NCI-H446 treated with DMSO at 0.1 percent for 48 hours (cell line): ENCODE measurements around the gene TNKS2.
"Not testable (repeated sequence)": the region's sequence is repeated elsewhere in the genome, so short reads cannot be mapped to it uniquely, and the experiment has no call there.

Source experiments
- DNase-seq: peaks from one replicate; lab custom pipeline; 2025; lab: John Stamatoyannopoulos, UW

Gene TNKS2

GRCh38 chr10:91865562-91866081, 67.4 kb downstream of the TNKS2 start:
- DNase-seq: no peak

GRCh38 chr10:91875156-91875555, 76.9 kb downstream of the TNKS2 start:
- DNase-seq: no peak

- no peak for DNase-seq
Observed at GRCh38 chr10:91875779-91876178, 77.6 kb downstream of the TNKS2 start.

GRCh38 chr10:91879515-91880170, 81.4 kb downstream of the TNKS2 start:
- DNase-seq: peak; percentile 15

- no peak for DNase-seq
Observed at GRCh38 chr10:91880310-91880709, 82.1 kb downstream of the TNKS2 start.

GRCh38 chr10:91883549-91884444, 85.6 kb downstream of the TNKS2 start:
- no peak for DNase-seq

GRCh38 chr10:91884536-91884935, 86.3 kb downstream of the TNKS2 start:
- no peak for DNase-seq

- DNase-seq: no peak
Observed at GRCh38 chr10:91885362-91886079, 87.3 kb downstream of the TNKS2 start.

GRCh38 chr10:91886954-91887271, 88.7 kb downstream of the TNKS2 start:
- DNase-seq: no peak

- no peak for DNase-seq
Observed at GRCh38 chr10:91887272-91888076, 89.2 kb downstream of the TNKS2 start.

- DNase-seq: no peak
Observed at GRCh38 chr10:91891125-91892001, 93.1 kb downstream of the TNKS2 start.

GRCh38 chr10:91893051-91893450, 94.8 kb downstream of the TNKS2 start:
- no peak for DNase-seq

GRCh38 chr10:91894261-91894685, 96.0 kb downstream of the TNKS2 start:
- DNase-seq: not testable (repeated sequence)

- no peak for DNase-seq
Observed at GRCh38 chr10:91896212-91896756, 98.1 kb downstream of the TNKS2 start.

- no peak for DNase-seq
Observed at GRCh38 chr10:91897421-91897820, 99.2 kb downstream of the TNKS2 start.

- DNase-seq: no peak
Observed at GRCh38 chr10:91901784-91902677, 103.8 kb downstream of the TNKS2 start.

- DNase-seq: no peak
Observed at GRCh38 chr10:91907033-91907594, 108.9 kb downstream of the TNKS2 start.

GRCh38 chr10:91907914-91908336, 109.7 kb downstream of the TNKS2 start:
- no peak for DNase-seq
